DMS153 treated with DMSO at 0.1 percent for 48 hours (cell line): Measurements from ENCODE around the gene AKNA.
"Not testable (repeated sequence)": the region's sequence is repeated elsewhere in the genome, so short reads cannot be mapped to it uniquely, and the experiment has no call there.

Experiments used
- DNase-seq: peaks from one replicate; lab custom pipeline; 2025; ENCODE audit not compliant: unreplicated experiment; lab: John Stamatoyannopoulos, UW

Gene AKNA

DNA sequence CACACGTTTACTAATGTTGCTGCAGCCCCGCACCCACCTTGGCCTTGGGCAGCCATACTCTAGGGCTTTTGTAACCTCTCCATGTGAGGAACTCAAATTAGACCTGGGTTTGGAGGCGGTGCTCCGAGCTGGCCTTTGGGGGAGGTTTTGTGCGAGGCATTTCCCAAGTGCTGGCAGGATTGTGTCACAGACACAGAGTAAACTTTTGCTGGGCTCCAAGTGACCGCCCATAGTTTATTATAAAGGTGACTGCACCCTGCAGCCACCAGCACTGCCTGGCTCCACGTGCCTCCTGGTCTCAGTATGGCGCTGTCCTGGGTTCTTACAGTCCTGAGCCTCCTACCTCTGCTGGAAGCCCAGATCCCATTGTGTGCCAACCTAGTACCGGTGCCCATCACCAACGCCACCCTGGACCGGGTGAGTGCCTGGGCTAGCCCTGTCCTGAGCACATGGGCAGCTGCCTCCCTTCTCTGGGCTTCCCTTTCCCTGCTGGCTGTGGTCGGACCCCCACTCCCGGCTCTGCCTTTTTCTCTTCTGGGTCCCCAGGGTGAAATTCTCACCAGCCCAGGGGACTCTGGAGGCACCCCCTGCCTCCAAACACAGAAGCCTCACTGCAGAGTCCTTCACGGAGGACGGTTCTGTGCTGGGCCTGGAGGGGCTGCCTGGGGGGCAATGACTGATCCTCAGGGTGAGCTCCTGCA lies 64.8 kb downstream of the AKNA start, which contains the start of gene ORM1:
ORM1 (plus strand) TSS at position 268 of the 701 bp plus-strand sequence; CDS start at position 304, 36 bp downstream.
- not testable (repeated sequence) for DNase-seq

DNA sequence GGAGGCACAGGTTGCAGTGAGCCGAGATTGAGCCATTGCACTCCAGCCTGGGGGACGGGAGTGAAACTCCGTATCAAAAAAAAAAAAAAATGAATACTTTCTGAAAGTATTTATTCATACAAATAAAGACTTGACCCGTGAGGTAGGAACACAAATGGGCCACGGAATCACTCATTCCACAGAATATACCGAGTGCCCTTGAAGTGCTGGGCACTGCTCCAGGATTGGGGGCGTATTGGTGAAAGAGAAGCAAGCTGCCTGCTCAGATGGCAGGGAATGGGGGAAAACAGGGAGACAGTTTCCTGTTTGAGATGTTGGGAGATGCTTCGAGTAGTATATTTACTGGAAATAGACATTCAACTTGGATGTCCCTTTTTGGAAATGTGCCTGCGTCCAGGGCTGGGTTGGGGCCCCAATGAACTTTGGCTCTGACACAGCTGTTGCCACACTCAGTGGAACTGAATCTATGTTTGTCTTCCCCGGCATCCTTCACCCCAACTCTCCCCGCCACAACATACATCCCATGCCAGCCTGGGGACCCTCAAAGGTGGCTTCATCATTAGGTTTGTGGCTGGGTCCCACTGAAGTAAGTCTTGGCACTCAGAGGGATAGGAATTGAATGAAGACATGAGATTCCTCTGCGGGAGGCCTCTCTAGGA lies 65.5 kb downstream of the AKNA start:
- DNase-seq, result not testable (repeated sequence)

DNA sequence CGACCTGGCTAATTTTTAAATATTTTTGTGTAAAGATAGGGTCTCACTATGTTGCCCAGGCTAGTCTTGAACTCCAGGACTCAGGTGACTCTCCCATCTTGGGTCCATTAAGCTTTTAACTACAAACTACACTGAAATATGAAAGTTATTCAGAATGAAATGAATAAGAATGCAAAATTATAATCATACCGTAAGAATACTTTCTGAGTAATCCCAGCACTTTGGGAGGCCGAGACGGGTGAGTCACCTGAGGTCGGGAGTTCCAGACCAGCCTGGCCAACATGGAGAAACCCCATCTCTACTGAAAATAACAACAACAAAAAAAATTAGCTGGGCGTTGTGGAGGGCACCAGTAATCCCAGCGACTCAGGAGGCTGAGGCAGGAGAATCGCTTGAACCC lies 66.0 kb downstream of the AKNA start:
- no peak for DNase-seq

DNA sequence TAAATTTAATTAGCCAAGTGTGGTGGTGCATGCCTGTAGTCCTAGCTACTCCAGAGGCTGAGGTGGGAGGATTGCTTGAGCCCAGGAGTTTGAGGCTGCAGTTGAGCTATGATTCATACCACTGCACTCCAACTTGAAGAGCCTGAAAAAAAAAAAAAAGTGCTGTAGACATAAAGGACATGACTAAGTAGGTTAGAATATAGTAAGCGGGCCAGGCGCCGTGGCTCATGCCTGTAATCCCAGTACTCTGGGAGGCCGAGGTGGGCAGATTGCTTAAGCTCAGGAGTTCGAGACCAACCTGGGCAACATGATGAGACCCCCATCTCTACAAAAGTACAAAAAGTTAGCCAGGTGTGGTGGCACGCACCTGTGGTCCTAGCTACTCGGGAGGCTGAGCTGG lies 67.1 kb downstream of the AKNA start:
- DNase-seq, result not testable (repeated sequence)

DNA sequence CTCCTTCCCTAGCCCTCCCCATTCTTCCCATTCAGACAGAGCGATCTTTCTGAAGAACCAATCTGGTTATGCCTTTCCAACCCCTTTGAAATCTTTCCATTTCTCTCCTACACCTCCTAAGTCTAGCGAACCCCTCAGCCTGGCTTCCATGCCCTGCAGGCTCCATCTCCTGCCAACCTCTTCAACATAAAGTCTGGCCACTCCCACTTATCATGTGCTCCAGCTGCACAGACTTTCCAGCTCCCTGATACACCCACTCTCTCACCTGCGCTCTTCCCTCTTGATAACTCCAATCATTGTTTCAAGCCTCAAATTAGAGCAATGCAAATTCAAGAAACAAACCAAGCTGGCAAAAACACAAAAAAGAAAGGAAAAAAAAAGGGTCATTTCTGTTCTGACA lies 68.6 kb downstream of the AKNA start:
- no peak for DNase-seq

DNA sequence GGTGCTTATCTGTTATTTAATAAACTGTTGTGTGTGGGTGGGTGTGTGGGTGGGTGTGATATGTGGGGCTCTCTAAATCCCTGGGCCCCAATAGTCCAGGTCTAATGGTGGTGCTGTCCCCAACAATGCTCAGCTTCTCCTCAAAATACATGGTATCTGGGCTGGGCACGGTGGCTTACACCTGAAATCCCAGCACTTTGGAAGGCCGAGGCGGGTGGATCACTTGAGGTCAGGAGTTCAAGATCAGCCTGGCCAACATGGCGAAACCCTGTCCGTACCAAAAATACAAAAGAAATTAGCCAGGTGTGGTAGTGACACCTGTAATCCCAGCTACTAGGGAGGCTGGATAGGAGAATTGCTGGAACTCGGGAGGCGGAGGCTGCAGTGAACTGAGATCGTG lies 69.4 kb downstream of the AKNA start:
- no peak for DNase-seq

DNA sequence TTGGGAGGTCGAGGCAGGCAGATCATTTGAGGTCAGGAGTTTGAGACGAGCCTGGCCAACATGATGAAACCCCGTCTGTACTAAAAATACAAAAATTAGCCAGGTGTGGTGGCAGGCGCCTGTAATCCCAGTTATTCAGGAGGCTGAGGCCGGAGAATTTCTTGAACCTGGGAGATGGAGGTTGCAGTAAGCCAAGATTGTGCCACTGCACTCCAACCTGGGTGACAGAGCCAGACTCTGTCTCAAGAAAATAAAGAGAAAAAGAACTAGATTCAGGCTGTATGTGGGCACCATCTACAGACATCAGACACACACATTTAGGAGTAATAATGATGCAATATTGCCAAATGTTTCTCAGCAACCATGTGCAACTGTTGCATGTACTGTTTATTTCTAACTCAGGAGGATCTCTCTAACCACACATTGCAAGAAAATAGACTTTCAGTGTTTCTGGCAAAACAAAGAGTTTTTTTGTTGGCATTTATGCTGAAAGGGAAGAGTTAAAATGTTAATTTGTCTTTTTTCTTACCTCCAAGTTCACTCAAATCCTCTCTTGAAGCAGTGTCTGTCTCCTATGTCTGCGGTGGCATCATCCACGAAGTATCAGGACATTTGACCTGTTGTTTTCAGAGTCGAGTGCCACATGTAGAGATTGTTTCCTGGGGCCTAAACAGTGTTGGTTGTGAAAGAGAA lies 70.0 kb downstream of the AKNA start:
- DNase-seq, result no peak

DNA sequence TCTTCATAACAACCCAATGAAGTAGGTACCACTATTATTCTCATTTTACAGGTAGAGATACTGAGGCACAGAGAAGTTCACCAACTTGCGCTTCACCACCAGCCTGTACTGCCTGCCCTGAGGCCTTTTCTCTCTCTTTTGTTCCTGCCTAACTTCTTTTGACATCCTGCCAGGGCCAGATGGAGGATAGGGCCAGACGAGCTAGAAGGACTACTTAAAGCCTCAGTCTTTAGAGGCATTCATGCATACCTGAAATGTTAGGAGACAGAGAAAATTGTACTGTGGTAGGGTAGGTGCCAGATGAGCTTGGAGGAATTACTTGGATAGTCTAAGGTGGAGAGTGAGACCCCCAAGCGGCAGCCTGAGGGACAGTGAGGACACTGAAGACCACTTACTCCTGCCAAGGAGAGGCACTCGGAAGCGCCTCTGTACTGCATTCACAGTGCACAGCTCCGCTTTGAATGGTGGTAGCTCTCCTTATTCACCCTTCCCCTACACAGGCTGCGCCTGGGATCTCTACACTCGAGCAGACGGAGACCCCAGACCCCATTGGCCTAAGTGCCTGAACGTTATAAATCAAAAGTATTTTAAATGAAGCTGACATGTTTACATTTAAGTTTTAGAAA lies 71.1 kb downstream of the AKNA start:
- DNase-seq, result no peak

DNA sequence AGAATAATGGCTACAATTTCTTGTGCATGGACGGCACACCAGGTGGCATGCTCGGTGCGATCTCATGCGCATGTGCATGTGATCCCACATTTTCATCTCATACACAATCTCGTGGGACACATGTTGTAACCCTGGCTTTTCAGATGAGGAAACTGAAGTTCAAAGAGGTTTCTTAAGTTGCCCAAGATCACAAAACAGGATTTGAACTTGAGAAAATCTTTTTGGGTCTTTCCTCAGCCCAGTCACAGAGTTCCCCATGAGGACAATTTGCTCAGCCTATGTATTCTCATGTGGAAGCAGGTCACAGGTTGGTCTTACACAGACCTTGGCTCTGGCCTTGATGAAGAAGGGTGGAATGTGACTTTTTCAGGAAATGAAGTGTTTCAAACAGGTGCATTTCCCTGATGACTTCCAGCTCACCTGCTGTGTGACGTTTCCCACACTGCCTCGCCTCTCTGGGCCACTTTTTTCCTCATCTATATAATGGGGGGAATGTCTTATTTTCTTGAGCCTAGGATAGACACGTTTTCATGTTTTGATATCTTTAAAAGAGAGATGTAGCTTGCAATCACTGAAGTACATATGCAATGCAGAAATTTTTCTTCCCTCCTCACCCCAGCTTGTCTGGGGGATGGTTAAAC lies 71.9 kb downstream of the AKNA start:
- no peak for DNase-seq

DNA sequence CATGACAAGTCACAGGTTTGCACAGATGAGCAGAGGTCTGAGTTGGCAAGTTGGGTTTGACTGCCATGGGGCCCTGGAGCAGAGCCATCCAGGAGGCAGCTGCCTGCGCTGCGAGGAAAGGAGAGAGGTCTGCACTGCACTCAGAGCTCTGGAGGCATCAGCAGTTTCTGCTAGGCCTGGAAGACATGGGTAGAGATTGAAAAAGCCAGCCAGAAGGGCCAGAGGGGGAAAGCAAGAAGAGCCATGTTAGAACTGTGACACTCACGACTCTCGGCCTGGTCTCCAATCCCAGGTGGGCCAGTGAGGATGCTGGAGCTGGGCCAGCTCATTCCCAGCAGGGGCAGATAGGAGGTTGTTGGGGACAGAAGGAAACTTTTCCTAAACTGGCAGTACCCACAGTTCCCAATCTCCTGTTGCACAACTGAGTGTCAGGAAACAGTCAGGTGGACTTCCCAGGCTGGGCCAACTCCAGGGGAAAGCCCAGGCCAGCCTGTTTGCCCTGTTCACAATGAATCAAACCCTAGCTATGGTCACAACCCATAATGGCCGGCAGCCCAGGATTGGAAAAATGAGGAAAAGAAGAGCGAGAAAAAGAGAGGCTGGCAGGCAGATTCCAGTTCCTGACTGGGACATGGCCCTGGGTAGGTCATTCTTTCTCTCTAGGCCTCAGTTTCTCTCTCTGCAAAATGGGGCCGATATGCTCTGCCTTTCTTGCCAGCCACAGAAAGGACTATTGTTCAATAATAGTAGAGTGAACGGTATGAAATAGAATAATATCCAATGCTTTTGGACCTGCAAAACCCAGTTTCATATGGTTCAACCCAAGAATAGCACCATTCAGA lies 72.7 kb downstream of the AKNA start:
- no peak for DNase-seq

DNA sequence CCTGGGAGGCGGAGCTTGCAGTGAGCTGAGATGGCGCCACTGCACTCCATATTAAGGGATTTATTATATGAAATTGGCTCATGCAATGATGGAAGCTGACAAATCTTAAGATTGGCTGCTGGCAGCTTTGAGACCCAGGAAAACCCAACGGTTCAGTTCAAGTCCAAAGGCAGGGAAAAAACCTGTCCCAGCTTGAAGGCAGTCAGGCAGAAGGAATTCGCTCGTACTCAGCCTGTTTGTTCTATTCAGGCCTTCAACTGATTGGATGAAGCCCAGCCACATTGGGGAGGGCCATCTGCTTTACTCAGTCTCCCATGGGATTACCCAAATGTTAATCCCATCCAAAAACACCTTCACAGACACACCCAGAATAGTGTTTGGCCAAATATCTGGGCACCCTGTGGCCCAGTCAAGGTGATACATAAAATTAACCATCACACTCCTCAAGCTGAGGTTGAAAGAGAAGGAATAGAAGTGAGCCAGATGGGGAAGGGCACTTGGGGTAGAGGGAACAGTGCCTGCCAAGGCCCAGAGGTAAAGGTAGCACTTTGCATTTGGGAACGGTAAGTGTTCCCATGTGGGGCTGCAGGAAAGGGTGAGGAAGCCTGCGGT lies 73.4 kb downstream of the AKNA start:
- no peak for DNase-seq

DNA sequence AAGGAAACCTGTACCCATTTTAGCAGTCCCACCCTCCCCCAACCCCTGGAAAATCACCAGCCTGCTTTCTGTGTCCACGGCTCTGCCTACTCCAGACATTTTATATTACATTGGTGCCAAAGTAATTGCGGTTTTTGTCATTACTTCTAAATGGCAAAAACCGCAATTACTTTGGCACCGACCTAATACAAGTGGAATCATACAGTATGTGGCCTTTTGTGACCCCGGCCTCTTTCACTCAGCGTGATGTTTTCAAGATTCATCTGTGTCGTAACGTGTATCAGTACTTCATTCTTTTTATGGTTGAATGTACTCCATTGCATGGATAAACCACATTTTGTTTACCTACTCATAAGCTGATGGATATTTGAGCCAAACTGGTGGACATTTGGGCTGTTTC lies 74.6 kb downstream of the AKNA start:
- DNase-seq, result no peak

DNA sequence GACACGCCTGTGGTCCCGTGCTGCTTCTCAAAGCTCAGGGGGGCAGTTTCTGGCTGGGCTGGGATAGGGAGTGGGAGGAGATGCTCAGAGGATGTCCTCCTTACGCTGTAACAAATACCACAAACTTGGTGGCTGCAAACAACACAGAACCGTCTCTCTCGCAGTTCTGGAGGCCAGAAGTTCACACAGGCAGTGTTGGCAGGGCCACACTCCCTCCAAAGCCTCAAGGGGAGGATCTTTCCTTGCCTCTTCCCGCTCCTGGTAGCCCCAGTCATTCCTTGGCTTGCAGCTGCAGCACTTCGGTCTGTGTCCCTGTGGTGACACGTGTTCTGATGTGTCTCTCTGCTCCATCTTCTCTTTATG lies 75.3 kb downstream of the AKNA start:
- DNase-seq, result no peak

DNA sequence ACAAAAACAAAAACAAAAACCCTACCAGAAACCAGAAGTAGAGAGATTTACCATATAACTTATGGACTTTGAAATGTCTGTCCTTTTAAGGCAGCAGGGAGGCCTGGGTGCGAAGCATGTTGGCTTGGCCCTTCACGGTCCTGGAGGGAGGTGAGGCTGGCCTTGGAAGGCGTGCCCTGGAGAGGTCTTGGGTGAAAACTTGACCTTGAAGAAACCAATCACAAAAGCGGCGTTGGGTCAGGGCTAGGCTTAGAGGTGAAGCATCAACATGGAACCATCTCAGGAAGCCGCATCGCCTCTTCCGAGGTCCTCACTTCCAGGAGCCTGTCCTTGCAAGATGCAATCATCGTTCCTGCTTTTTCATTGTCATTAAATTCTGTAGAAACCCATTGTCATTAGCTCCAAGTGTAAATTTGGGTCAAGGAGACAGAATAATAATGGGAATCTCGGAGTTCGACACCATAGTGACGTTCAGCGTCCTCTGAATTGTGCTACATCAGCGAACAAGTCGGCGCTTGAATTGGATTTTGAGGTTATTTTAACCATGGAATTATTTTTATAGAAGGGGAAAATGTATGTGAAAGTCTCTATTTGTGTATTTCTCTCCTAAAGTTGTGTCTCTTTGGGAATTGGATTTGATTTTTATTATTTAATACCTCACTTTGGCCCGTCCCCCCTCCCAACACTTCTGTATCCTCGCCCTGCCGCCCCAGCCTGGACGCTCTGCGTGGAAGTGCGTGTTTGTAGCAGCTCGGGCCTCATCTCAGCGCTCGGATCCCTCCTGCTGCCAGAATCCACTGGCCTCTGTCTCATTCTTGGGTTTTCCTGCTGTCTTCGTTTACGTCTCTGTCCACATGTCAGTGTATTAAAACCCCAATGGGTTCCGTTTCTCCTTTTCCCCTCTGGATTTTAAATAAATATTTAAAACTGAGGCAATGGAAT lies 75.9 kb downstream of the AKNA start:
- DNase-seq, result no peak

DNA sequence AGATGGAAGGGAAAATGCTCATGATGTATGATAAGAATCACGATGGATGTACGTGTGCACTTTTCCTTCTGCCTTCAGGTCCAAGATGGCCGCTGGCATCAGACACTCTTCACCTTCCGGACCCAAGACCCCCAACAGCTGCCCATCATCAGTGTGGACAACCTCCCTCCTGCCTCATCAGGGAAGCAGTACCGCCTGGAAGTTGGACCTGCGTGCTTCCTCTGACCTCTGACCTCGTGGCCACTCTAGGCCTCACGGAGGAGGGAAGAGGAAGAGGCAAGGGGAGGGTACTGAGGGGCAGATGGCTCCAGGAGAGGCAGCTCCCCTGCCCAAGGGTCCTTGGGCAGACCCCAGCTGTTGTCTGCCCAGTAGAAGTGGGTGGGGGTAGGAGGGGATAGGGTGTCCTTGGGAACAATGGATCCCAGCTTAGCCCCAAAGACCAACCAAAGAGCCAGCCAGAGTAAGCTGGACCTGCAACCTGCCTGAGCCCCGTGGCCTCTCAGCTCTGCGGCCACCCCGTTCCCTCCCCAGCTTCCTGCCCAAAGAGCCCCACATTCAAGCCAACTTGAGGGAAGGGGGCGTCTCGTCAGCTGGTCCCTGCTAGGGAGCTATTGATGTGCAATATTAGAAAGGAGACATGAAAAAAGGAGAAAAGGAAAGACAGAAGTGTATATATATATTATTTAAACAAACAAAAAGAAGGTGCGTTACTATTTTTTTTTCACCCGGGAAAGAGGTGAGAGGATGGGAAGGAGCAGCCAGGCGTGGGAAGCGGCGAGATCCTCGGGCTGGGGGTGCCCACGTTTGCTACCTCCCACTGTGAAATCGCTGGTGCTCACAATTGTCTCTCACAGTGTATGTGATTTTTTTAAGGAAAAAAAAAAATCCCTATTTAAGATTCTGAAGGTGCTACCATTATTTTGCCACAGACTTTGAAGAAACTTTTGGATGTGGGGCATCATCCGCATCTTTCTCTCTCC lies 77.0 kb downstream of the AKNA start:
- no peak for DNase-seq

DNA sequence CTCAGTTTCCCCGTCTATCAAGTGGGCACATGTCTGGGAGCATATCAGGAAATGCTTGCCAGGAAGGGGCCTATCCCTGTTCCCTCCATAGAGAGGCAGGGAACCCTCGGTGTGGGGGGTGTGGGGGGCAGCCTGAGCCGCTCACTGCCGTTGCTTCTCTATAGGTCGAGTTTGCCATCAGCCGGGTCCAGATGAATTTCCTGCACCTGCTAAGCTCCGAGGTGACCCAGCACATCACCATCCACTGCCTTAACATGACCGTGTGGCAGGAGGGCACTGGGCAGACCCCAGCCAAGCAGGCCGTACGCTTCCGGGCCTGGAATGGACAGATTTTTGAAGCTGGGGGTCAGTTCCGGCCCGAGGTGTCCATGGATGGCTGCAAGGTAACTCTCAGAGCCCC lies 78.7 kb downstream of the AKNA start:
- DNase-seq, result no peak

DNA sequence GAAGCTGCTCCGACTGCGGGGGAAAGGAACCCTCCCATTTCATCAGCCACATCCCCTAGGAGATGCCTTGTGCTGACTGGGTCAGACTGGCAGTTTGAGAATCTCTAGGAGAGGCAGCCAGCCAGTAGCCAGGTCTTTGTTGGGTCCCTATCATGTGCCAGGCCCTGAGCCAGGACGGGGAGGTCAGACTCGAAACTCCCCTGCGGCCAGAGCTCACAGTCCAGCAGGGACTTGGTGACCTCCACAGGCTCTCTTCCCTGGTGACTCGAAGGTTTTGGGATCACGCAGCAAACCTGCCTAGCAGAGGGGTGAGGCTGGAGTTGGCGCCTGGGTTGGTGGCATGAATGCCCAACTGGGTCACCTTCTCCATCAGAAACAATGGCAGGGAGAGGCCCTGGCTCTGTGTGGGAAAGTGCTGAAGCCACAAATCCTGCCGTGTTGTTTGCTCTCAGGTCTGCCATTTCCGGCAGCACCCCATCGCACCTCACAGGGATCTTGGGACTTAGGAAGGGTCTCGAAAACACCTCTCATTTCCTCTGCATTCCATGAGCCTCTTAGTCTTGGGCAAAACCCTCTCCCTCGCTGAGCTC lies 79.3 kb downstream of the AKNA start:
- no peak for DNase-seq
